ENCODE measurements around the gene KCNAB1.

GRCh38 chr3:156349978-156350377 lies 229.6 kb downstream of the KCNAB1 start:
- TF ChIP-seq CTCF (IDR thresholded peaks at IDR 0.05), result no peak
- no peak for TF ChIP-seq ATF3 (CRISPR knock-in tag; conservative IDR thresholded peaks at IDR 0.05)
- no peak for TF ChIP-seq ZNF281 (CRISPR knock-in tag; IDR thresholded peaks at IDR 0.05)
- no peak for TF ChIP-seq USF2 (CRISPR knock-in tag; IDR thresholded peaks at IDR 0.05)
- TF ChIP-seq ZNF425 (CRISPR knock-in tag; conservative IDR thresholded peaks at IDR 0.05), result no peak
- no peak for TF ChIP-seq IRF2 (CRISPR knock-in tag; IDR thresholded peaks at IDR 0.05; ENCODE audit: borderline replicate concordance, low read depth)
- TF ChIP-seq SP1 (CRISPR knock-in tag; conservative IDR thresholded peaks at IDR 0.05), result no peak

Measured in WTC11 (cell line).